ENCODE measurements around the gene PRAC2.

DNA sequence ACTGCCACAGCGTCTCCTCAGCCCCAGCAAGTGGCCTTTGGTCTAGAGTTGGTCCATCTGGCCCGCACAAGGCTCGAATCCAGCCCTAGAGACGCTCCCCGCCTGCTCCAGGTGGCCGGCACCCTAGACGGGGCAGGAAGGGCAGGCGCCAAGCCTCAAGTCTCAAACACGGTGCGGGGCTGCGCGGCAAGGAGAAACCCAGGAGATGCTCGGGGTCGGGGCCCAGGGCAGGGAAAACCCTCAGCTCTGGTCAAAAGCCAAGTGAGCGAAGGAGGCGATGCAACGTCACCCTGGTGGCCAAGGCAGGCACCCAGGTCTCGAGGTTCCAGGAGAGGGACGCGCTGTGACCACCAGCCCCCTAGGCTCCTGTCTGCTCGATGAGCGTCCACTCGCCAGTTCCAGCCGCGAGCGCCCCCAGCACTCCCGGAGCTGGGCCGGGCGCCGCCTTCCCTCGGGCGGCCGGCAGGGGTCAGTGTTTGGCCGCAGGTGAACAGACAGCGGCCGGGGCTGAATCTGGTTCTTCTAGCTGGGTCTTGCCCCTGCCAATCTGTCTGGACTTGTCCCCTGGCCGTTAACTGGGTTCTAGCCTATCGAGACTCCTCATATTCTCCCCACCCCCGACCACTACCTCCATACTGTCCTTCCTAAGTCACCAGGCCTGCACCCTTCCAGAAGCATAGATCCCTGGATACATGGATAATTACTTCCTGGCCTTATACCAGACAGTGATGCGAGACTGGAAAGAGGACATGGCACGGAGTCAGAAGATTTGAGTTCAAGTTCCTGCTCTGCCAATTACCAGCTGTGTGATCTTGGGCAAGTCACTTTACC lies 44.6 kb upstream of the PRAC2 start:
- TF ChIP-seq, protein P1, sequence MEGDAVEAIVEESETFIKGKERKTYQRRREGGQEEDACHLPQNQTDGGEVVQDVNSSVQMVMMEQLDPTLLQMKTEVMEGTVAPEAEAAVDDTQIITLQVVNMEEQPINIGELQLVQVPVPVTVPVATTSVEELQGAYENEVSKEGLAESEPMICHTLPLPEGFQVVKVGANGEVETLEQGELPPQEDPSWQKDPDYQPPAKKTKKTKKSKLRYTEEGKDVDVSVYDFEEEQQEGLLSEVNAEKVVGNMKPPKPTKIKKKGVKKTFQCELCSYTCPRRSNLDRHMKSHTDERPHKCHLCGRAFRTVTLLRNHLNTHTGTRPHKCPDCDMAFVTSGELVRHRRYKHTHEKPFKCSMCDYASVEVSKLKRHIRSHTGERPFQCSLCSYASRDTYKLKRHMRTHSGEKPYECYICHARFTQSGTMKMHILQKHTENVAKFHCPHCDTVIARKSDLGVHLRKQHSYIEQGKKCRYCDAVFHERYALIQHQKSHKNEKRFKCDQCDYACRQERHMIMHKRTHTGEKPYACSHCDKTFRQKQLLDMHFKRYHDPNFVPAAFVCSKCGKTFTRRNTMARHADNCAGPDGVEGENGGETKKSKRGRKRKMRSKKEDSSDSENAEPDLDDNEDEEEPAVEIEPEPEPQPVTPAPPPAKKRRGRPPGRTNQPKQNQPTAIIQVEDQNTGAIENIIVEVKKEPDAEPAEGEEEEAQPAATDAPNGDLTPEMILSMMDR (IDR thresholded peaks at IDR 0.05): peak; percentile 79 to 92 (median 82)
- TF ChIP-seq POLR2A (IDR thresholded peaks at IDR 0.05): no peak

All from esophagus squamous epithelium (tissue), 4 donors.